ENCODE data around the gene PYY.

PYY gene

DNA sequence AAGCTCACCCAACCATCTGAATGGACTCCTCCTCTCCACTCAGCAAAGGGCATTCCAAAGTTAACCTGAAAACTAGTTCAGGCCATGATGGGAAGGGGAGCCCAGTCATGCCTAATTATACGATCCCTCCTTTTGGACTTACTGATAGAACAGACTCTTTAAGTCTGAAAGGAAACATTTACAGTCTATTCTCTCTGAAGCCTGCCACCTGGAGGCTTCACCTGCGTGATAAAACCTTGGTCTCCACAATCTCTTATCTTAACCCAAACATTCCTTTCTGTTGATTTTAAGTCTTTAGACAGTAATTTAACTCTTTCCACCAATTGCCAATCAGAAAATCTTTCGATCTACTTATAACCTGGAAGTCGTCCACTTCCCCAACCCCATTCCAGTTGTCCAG lies 37.4 kb downstream of the PYY start:
- no peak for DNase-seq (ENCODE audit: low read depth, low spot score)

DNA sequence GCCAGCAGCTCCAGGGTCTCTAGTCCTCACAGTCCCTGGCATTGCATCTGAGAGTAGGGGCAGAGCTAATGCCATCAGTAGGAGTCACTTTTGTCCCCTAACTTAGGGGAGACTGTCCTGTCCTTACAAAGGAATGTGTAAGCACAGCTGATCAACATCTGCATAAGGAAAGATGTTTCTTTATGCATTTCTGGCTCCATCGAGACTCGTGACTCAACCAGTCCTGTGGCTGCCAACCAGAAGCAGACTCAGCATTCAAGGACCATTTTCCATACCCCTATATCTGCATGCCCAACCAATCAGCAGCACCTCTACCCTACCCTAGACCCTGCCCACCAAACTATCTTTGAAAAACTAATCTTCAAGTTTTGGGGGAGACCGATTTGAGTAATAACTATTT lies 38.2 kb downstream of the PYY start:
- no peak for DNase-seq (ENCODE audit: low read depth, low spot score)

DNA sequence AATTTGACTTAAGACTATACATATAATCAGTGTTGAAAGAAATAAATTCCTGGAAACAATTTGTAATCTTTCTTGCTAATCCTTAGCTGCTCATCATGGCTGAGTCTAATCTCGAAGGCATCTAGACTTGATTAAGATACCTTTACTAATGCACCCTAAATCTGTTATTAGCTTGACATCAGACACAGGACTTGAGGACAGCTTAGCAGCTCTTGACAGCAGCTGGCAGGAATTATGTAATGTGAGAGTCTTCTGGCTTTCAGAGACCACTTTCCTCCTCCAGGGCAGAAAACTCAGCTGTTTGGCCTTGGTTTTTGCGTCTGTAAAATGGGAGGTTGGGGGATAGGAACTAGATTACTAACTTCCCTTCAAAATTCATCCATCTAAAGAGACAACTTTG lies 39.3 kb downstream of the PYY start:
- no peak for DNase-seq (ENCODE audit: low read depth, low spot score)

GRCh38 chr17:43913584-43913983 lies 40.2 kb downstream of the PYY start:
- no peak for DNase-seq (ENCODE audit: low read depth, low spot score)

DNA sequence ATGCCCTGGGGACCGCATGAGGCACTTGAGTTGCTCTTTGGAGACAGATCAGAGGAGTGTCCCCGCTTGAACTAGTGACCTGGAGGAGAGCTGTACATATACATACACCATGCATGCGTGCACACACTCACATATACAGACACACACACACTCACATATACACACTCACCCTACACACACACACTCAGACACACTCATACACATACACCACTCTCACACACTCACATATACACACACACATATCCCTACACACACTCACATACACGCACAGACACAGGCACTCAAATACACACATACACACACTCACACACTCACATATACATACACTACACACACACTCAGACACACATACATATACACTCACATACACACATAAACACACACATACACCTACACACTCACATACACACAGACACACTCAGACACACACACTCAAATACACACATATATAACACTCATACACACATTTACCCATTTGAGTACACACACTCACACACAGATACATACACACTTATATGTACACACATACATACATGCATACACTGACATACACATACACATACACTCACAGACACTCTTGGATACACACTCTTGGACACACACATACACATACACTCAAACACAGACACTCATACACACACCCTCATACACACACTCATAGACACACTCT lies 41.0 kb downstream of the PYY start:
- no peak for DNase-seq (ENCODE audit: low read depth, low spot score)

GRCh38 chr17:43911904-43912303 lies 41.8 kb downstream of the PYY start:
- no peak for DNase-seq (ENCODE audit: low read depth, low spot score)

GRCh38 chr17:43909537-43910231 lies 44.1 kb downstream of the PYY start:
- DNase-seq (ENCODE audit: low read depth, low spot score) = no peak

GRCh38 chr17:43907998-43908721 lies 45.6 kb downstream of the PYY start:
- peak; percentile 35 for DNase-seq (ENCODE audit: low read depth, low spot score)

DNA sequence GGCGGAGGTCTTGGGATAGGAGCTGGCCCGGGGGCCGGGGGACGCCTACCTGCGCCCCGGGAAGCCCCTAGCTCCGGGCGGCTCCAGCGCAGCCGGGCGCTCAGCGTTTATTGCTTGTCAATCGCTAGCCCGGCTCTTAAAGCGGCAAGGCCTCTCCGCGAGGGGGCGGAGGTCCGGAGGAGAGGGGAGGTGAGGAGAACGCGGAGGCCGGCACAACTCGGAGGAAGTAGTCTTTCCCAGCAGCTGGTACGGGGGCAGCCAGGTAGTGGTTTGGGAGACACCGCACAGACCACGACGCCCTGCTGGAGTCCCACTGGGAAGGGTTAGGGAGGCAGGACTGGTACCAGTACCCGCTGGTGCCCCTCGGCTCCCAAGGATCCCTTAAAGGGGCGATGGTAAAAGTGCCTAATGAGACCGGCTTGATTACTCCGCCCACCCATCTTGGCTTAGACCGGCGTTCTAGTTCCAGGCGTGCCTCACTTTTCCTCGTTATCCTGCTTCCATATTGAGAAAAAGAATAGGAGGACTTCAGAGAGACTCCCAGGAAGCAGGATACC lies 46.2 kb downstream of the PYY start, which contains the start of gene MPP2:
TSS of gene MPP2 (minus strand) at position 112 of the 557 bp plus-strand sequence. CDS start 3,076 bp downstream, outside the sequence.
- peak; percentile 21 for DNase-seq (ENCODE audit: low read depth, low spot score)

DNA sequence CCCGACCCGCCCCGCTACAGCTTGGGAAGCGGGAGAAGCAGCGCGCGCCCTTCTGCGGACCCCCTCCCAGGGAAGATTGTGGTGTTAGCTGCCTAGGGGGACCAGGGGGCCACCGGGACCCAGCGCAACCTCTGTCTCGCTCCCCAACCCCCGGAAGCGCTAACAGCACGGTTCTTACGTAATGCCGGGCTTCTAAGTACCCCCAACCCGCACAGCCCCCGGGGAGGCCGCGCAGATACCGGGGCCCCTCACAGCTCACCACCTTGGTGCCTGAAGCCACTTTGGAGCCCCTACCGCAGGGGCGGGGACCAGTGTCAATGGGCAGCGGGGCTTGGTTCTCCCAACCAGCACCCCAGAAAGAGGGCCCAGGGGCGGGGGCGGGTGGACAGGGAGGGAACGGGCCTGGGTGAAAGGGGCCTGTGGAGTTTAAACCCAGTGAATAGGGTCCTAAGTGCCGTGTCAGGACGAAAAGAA lies 46.8 kb downstream of the PYY start:
- no peak for DNase-seq (ENCODE audit: low read depth, low spot score)

- no peak for DNase-seq (ENCODE audit: low read depth, low spot score)
Measured at GRCh38 chr17:43905985-43906852, 47.5 kb downstream of the PYY start.

- no peak for DNase-seq (ENCODE audit: low read depth, low spot score)
Measured at GRCh38 chr17:43905400-43905984, 48.2 kb downstream of the PYY start.

Data from activated naive CD8-positive, alpha-beta T cell treated with anti-CD3 and anti-CD28 coated beads, Interleukin-2, amount 50 U/mL, for 16 hours (primary cell).